GM12864 (cell line): ENCODE measurements around the gene RNF144A.
"Not testable (repeated sequence)": the region's sequence is repeated elsewhere in the genome, so short reads cannot be mapped to it uniquely, and the experiment has no call there.

Source experiments
- DNase-seq: peaks from one replicate; pipeline ENCODE4 v3.0.0-alpha.2; 2011; ENCODE audit warnings: low read depth
- H3K4me3 ChIP-seq: 2 replicates; pipeline ENCODE4 v1.5.1; 2011; ENCODE audit warnings: mild to moderate bottlenecking, low read depth, low read length, control low read depth
- CTCF ChIP-seq: IDR thresholded peaks from 2 replicates; pipeline ENCODE4 v1.5.1; 2011; ENCODE audit warnings: low read depth, mild to moderate bottlenecking, moderate library complexity, low read length, control low read depth, inconsistent platforms; ENCODE audit errors: missing control alignments

RNF144A gene

GRCh38 chr2:6887751-6888192 lies 29.4 kb upstream of the RNF144A start:
- no peak for TF ChIP-seq CTCF
- H3K4me3 ChIP-seq: no peak overlapping the region
- no peak for DNase-seq

GRCh38 chr2:6888724-6889123 lies 28.5 kb upstream of the RNF144A start:
- no peak for DNase-seq
- H3K4me3 ChIP-seq: no peak overlapping the region
- no peak for TF ChIP-seq CTCF

GRCh38 chr2:6893876-6894482 lies 23.2 kb upstream of the RNF144A start:
- no peak for DNase-seq
- no peak overlapping the region for H3K4me3 ChIP-seq
- TF ChIP-seq CTCF: no peak

- no peak for DNase-seq
- H3K4me3 ChIP-seq: no peak overlapping the region
- TF ChIP-seq CTCF: peak; percentile 54
Measured at GRCh38 chr2:6896930-6897759, 20.1 kb upstream of the RNF144A start.

GRCh38 chr2:6902581-6902980 lies 14.6 kb upstream of the RNF144A start:
- H3K4me3 ChIP-seq, DNase-seq: not testable (repeated sequence)

- TF ChIP-seq CTCF: no peak
- H3K4me3 ChIP-seq: no peak overlapping the region
- DNase-seq: no peak
Measured at GRCh38 chr2:6905668-6906067, 11.5 kb upstream of the RNF144A start.

GRCh38 chr2:6906165-6906741 lies 11.0 kb upstream of the RNF144A start:
- no peak for TF ChIP-seq CTCF
- no peak overlapping the region for H3K4me3 ChIP-seq
- DNase-seq: no peak
